H1 (cell line): ENCODE data around the gene HHAT. TPM values are rescaled to one million over a fixed set of nuclear protein-coding genes. Genes with fewer than 3 reads are reported as not detected.

ENCODE experiments used
- CTCF ChIA-PET: fragments of 300-600 bp; sonication (Branson Sonifier 250); formaldehyde crosslinking; loops from one replicate; lab custom pipeline; 2021; ENCODE audit not compliant: partially characterized antibody; lab: Charles Lee
- POLR2A ChIA-PET: fragments of 300-600 bp; sonication (Branson Sonifier 250); formaldehyde crosslinking; loops from one replicate; lab custom pipeline; 2021; ENCODE audit warnings: inconsistent platforms; ENCODE audit not compliant: partially characterized antibody; lab: Charles Lee
- DNase-seq, 2 experiments: peaks; one replicate each; pipeline versions ENCODE4 v3.0.0 to v3.0.0-alpha.2; 2010 to 2022; ENCODE audit warnings: low spot score in 2 of 2, low read depth in 1 of 2, mixed read lengths in 1 of 2
- FAIRE-seq: peaks from 2 replicates; lab custom pipeline; 2011; peaks lifted over from hg19 to GRCh38; lab: Jason Lieb, UNC
- H2AFZ ChIP-seq: 2 replicates; pipeline ENCODE4 v1.8.1; 2012; ENCODE audit warnings: low read length, inconsistent platforms
- H2AK5ac ChIP-seq: 2 replicates; pipeline ENCODE4 v1.6.1; 2013; ENCODE audit warnings: low read depth, low read length
- H2BK120ac ChIP-seq: replicated peaks from 2 replicates; pipeline ENCODE3; 2013; ENCODE audit warnings: low read depth, low read length, inconsistent platforms
- H2BK12ac ChIP-seq: 2 replicates; pipeline ENCODE4 v1.6.1; 2013; ENCODE audit warnings: low read depth, low read length
- H2BK15ac ChIP-seq: 2 replicates; pipeline ENCODE4 v1.6.1; 2013; ENCODE audit warnings: low read length
- H2BK20ac ChIP-seq: 2 replicates; pipeline ENCODE4 v1.6.1; 2013; ENCODE audit warnings: low read length
- H2BK5ac ChIP-seq: 2 replicates; pipeline ENCODE4 v1.6.1; 2013; ENCODE audit warnings: low read depth, low read length
- H3K14ac ChIP-seq: 2 replicates; pipeline ENCODE4 v1.6.1; 2013; ENCODE audit warnings: inconsistent platforms; ENCODE audit not compliant: insufficient read length
- H3K18ac ChIP-seq: 2 replicates; pipeline ENCODE4 v1.6.1; 2013; ENCODE audit warnings: low read length; ENCODE audit errors: extremely low read depth
- H3K23ac ChIP-seq: 2 replicates; pipeline ENCODE4 v1.6.1; 2013; ENCODE audit warnings: inconsistent platforms; ENCODE audit not compliant: insufficient read length
- H3K23me2 ChIP-seq: 2 replicates; pipeline ENCODE4 v1.6.1; 2013; ENCODE audit warnings: low read depth, low read length
- H3K27ac ChIP-seq: 2 replicates; pipeline ENCODE4 v1.6.1; 2011; ENCODE audit warnings: low read depth, low read length, inconsistent platforms
- H3K27me3 ChIP-seq, 4 experiments: replicated peaks in 1 of 4; 1 replicate in 1 of 4; 2 replicates in 3 of 4; pipeline versions ENCODE4 v1.6.1 to v1.8.1; 2011 to 2013; ENCODE audit warnings: low read length in 3 of 4, mild to moderate bottlenecking in 3 of 4, inconsistent platforms in 2 of 4, mixed read lengths in 2 of 4, moderate library complexity in 1 of 4; ENCODE audit not compliant: control insufficient read depth in 3 of 4, insufficient read depth in 3 of 4; ENCODE audit errors: extremely low read depth in 1 of 4
- H3K36me3 ChIP-seq, 4 experiments: 2 replicates each; pipeline versions ENCODE4 v1.6.1 to v1.8.1; 2011 to 2013; ENCODE audit warnings: mild to moderate bottlenecking in 4 of 4, low read length in 3 of 4, moderate library complexity in 2 of 4, control low read depth in 1 of 4, inconsistent platforms in 1 of 4; ENCODE audit not compliant: insufficient read depth in 4 of 4, control insufficient read depth in 2 of 4
- H3K4ac ChIP-seq: replicated peaks from 2 replicates; pipeline ENCODE3; 2013; ENCODE audit warnings: low read length, low read depth, mixed read lengths, inconsistent platforms; ENCODE audit not compliant: insufficient read length
- H3K4me1 ChIP-seq, 4 experiments: replicated peaks in 1 of 4; 1 replicate in 1 of 4; 2 replicates in 3 of 4; pipeline versions ENCODE4 v1.6.1 to v1.8.1; 2011 to 2013; ENCODE audit warnings: low read length in 3 of 4, inconsistent platforms in 2 of 4, mixed read lengths in 1 of 4; ENCODE audit not compliant: insufficient read depth in 4 of 4, control insufficient read depth in 3 of 4
- H3K4me2 ChIP-seq, 2 experiments: 2 replicates each; pipeline versions ENCODE4 v1.6.1 to v1.8.1; 2011 to 2013; ENCODE audit warnings: low read depth in 2 of 2, low read length in 2 of 2, control low read depth in 1 of 2, inconsistent platforms in 1 of 2, mild to moderate bottlenecking in 1 of 2; ENCODE audit not compliant: insufficient read depth in 1 of 2
- H3K4me3 ChIP-seq, 4 experiments: fragments of 200-600, 300-600 bp in 1 of 4; sonication (generic), shearing (Covaris generic), sonication (Bioruptor Twin) in 1 of 4; 2 replicates each; pipeline versions ENCODE4 v1.5.1 to v1.8.1; 2011 to 2016; ENCODE audit warnings: low read length in 4 of 4, low read depth in 3 of 4, control low read depth in 2 of 4, inconsistent platforms in 2 of 4, mild to moderate bottlenecking in 2 of 4, mixed read lengths in 1 of 4, moderate library complexity in 1 of 4; ENCODE audit not compliant: insufficient read depth in 2 of 4; ENCODE audit errors: extremely low read depth in 1 of 4
- H3K56ac ChIP-seq: replicated peaks from 2 replicates; pipeline ENCODE3; 2013; ENCODE audit warnings: low read depth, mild to moderate bottlenecking, mixed read lengths, low read length, inconsistent platforms; ENCODE audit not compliant: insufficient read length
- H3K79me1 ChIP-seq: 2 replicates; pipeline ENCODE4 v1.6.1; 2013; ENCODE audit warnings: low read depth, low read length, control low read depth
- H3K79me2 ChIP-seq, 2 experiments: 2 replicates each; pipeline versions ENCODE4 v1.6.1 to v1.8.1; 2012 to 2013; ENCODE audit warnings: low read length in 2 of 2, mild to moderate bottlenecking in 2 of 2, inconsistent platforms in 1 of 2; ENCODE audit not compliant: insufficient read depth in 2 of 2, control insufficient read depth in 1 of 2
- H3K9ac ChIP-seq, 4 experiments: replicated peaks in 1 of 4; 1 replicate in 1 of 4; 2 replicates in 3 of 4; pipeline versions ENCODE4 v1.6.1 to v1.8.1; 2011 to 2013; ENCODE audit warnings: low read depth in 3 of 4, low read length in 3 of 4, control low read depth in 2 of 4, mild to moderate bottlenecking in 2 of 4, moderate library complexity in 2 of 4, inconsistent platforms in 1 of 4; ENCODE audit errors: extremely low read depth in 1 of 4
- H3K9me3 ChIP-seq, 2 experiments: 2 replicates each; pipeline versions ENCODE4 v1.6.1 to v1.8.1; 2012 to 2013; ENCODE audit warnings: mild to moderate bottlenecking in 2 of 2, moderate library complexity in 2 of 2, control low read depth in 1 of 2, inconsistent platforms in 1 of 2, low read depth in 1 of 2, low read length in 1 of 2, mixed read lengths in 1 of 2; ENCODE audit not compliant: insufficient read depth in 2 of 2
- H4K20me1 ChIP-seq, 2 experiments: replicated peaks in 1 of 2; 2 replicates each; pipeline versions ENCODE3 to v1.8.1; 2011 to 2013; ENCODE audit warnings: inconsistent platforms in 2 of 2, low read length in 2 of 2, mild to moderate bottlenecking in 1 of 2; ENCODE audit not compliant: insufficient read depth in 2 of 2, control insufficient read depth in 1 of 2
- H4K5ac ChIP-seq: 2 replicates; pipeline ENCODE4 v1.6.1; 2013; ENCODE audit warnings: low read length, low read depth, mixed read lengths, inconsistent platforms; ENCODE audit not compliant: insufficient read length
- H4K8ac ChIP-seq: 2 replicates; pipeline ENCODE4 v1.8.0; 2013; ENCODE audit warnings: mild to moderate bottlenecking, moderate library complexity, low read length, inconsistent platforms; ENCODE audit not compliant: insufficient read depth; ENCODE audit errors: extremely low read depth
- H4K91ac ChIP-seq: replicated peaks from 2 replicates; pipeline ENCODE3; 2013; ENCODE audit warnings: low read length, mixed read lengths, inconsistent platforms; ENCODE audit not compliant: insufficient read length
- GABPA ChIP-seq: IDR thresholded peaks from 2 replicates; pipeline ENCODE4 v1.6.1; 2011; ENCODE audit warnings: mild to moderate bottlenecking, low read length, moderate library complexity, borderline replicate concordance; ENCODE audit not compliant: insufficient read depth
- JUN ChIP-seq: IDR thresholded peaks from 2 replicates; pipeline ENCODE4 v1.6.1; 2011; ENCODE audit warnings: low read depth, mild to moderate bottlenecking, improper control_type of control experiment, low read length
- POLR2A ChIP-seq, 2 experiments: IDR thresholded peaks; 1 replicate in 1 of 2; 2 replicates in 1 of 2; pipeline ENCODE4 v1.6.1; 2011; ENCODE audit warnings: low read depth in 2 of 2, low read length in 2 of 2, mild to moderate bottlenecking in 2 of 2; ENCODE audit errors: control extremely low read depth in 1 of 2
- SRF ChIP-seq: IDR thresholded peaks from 2 replicates; pipeline ENCODE4 v1.6.1; 2011; ENCODE audit warnings: mild to moderate bottlenecking, low read depth, low read length, moderate library complexity
- WGBS, 2 experiments: shearing (Covaris generic) in 1 of 2; methylation state at CpG; one replicate each; pipeline versions ENCODE4 v1.1.6 to v1.1.7; 2013 to 2015; ENCODE audit warnings: low lambda C conversion rate in 2 of 2, mixed read lengths in 2 of 2, inconsistent platforms in 1 of 2, low coverage in 1 of 2, missing lambda C conversion rate in 1 of 2; ENCODE audit not compliant: insufficient replicate concordance in 2 of 2, insufficient coverage in 1 of 2, insufficient read length in 1 of 2; ENCODE audit errors: extremely low coverage in 1 of 2, missing lambda C conversion rate in 1 of 2; 5-methylcytosine and 5-hydroxymethylcytosine counted together
- polyA plus RNA-seq, 7 experiments: library from polyadenylated mRNA; depleted of rRNA in 3 of 7; stranded (reverse) in 5 of 7; unstranded in 2 of 7; fragments of >200 nt in 5 of 7; fragments of 200-250 nt in 2 of 7; gene quantifications; 1 replicate in 5 of 7; 2 replicates in 1 of 7; 4 replicates in 1 of 7; pipeline versions ENCODE4 v1.2.1 to v1.2.3, GENCODE V29; 2011 to 2013; ENCODE audit warnings: missing spikeins in 2 of 7, mixed read lengths in 2 of 7
- total RNA-seq: library from RNA; stranded (reverse); fragmentation: NEBNext Ultra II Directional; extraction: Animal tissue kit (Norgen Biotek cat#: 25700); gene quantifications from 2 replicates; pipeline ENCODE4 v1.2.1, GENCODE V29; 2021

Gene HHAT
- total and polyA plus RNA-seq, 2 of the 8 experiments (the other 6 are each of a cell fraction or from before 2014, with no cell fraction given) = 0.15 to 0.51 TPM

DNA sequence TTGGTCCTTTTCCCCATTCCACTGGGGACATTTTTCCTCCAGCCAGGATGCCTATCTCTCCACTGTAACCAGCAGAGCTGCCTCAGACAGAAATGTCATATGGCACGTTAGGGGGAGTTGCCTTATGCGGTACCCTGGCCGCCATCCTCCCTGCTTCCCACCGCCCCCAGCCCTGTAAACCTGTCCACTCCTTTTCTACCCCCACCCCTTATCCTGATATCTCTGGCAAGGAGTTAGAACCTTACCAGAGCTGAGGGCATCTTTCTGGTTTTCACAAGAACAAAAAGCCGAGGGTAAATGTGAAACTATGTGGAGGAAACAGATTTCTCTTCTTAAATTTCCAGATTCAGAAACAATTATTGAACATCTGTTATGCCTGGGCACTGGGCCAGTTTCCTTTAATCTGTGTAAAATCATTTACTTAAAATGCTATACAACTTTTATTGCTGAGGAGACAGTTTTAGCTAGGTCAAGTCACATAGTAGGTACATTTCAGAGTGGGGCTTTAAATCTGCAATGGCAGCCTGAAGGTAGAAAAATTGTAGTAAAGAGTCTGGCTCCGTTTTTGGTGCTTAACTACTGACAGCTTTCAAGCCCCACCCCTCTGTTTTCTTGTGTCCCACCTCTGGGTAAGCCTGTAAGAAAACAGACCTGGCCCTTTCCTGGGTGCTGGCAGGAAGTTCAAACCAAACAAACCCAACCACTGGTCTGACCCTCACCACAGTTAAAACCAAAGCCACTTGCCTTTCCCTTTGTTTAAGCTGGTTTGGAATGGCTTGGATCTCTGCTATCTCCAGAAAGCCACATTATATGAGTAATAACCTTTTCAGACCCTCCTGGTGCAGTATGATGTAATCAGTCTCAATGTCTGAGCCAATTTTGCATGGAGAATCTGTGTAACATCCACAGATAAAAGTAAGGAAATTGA is 319.0 kb downstream of the HHAT start:
- Histone ChIP-seq H3K27ac (no peak overlapping the region), H3K79me1 (no peaks in the 10 kb centered on the region), H3K36me3 (no peaks in the 10 kb centered on the region), H3K4ac (no peak overlapping the region), H3K27me3 (no peaks in the 10 kb centered on the region), H3K56ac (no peak overlapping the region), H4K8ac (no peak overlapping the region), H2BK5ac (no peak overlapping the region), H3K79me2 (no peaks in the 10 kb centered on the region), H2BK120ac (no peak overlapping the region), H4K5ac (no peak overlapping the region), H3K23me2 (no peaks in the 10 kb centered on the region), H2BK20ac (no peak overlapping the region), H2AK5ac (no peak overlapping the region), H2AFZ (no peak overlapping the region), H3K23ac (no peak overlapping the region), H3K14ac (no peak overlapping the region), H4K91ac (no peak overlapping the region), H2BK15ac (no peak overlapping the region), H3K9me3 (no peaks in the 10 kb centered on the region), H3K9ac (no peak overlapping the region), H3K4me3 (no peak overlapping the region), H3K18ac (no peak overlapping the region), H2BK12ac (no peak overlapping the region), H4K20me1 (no peaks in the 10 kb centered on the region), H3K4me1 (0 out of 7 replicates have a peak, but pooled peaks cover 0 to 2% (median 0%) of the 10 kb centered on the region in 4 experiments), H3K4me2 (no peak overlapping the region)
- 88% methylated on average over 6 of the region's 6 CpGs; no CpG with 5 or more reads in 1 of the 2 experiments for WGBS, 2 experiments
- DNase-seq = no peak
- TF ChIP-seq SRF = no peak
- TF ChIP-seq GABPA = no peak
- TF ChIP-seq JUN = no peak
- TF ChIP-seq POLR2A (IDR thresholded peaks at IDR 0.05; ENCODE audit: control extremely low read depth in 1 of 2, low read depth in 2 of 2, low read length in 2 of 2) = no peak
- ChIA-PET CTCF (interaction anchor here (1.1 kb wide), 1 partner anchor 9 kb away, joined by 4 read pairs; no protein-coding TSS in a partner anchor), POLR2A (no interaction called here)
- FAIRE-seq = no peak
